H9 (cell line): ENCODE results near the gene CCDC142. TPM values are rescaled to one million over a fixed set of nuclear protein-coding genes. Genes with fewer than 3 reads are reported as not detected.

ENCODE experiments used
- DNase-seq: peaks from one replicate; pipeline ENCODE4 v3.0.0-alpha.2; 2017
- H2AFZ ChIP-seq: one replicate; pipeline ENCODE4 v1.6.1; 2013; ENCODE audit warnings: mild to moderate bottlenecking, low read length, control low read depth, moderate library complexity
- H2AK5ac ChIP-seq: 2 replicates; pipeline ENCODE4 v1.6.1; 2013; ENCODE audit warnings: low read length, control low read depth, mixed read lengths; ENCODE audit not compliant: insufficient read length
- H2BK120ac ChIP-seq: one replicate; pipeline ENCODE4 v1.6.1; 2013; ENCODE audit warnings: low read depth, mild to moderate bottlenecking, low read length, control low read depth, inconsistent platforms; ENCODE audit not compliant: poor library complexity, severe bottlenecking
- H2BK12ac ChIP-seq: 2 replicates; pipeline ENCODE4 v1.6.1; 2013; ENCODE audit warnings: low read length, control low read depth, mixed read lengths, low read depth; ENCODE audit not compliant: insufficient read length
- H2BK15ac ChIP-seq: 2 replicates; pipeline ENCODE4 v1.6.1; 2013; ENCODE audit warnings: low read depth, low read length, control low read depth
- H2BK20ac ChIP-seq: one replicate; pipeline ENCODE4 v1.6.1; 2013; ENCODE audit warnings: low read depth, mild to moderate bottlenecking, low read length, control low read depth, inconsistent platforms; ENCODE audit not compliant: poor library complexity, severe bottlenecking
- H2BK5ac ChIP-seq: 2 replicates; pipeline ENCODE4 v1.6.1; 2013; ENCODE audit warnings: low read length, control low read depth, mixed read lengths; ENCODE audit not compliant: insufficient read length
- H3K14ac ChIP-seq: 2 replicates; pipeline ENCODE4 v1.6.1; 2013; ENCODE audit warnings: low read length, control low read depth; ENCODE audit not compliant: insufficient read depth
- H3K18ac ChIP-seq: 2 replicates; pipeline ENCODE4 v1.6.1; 2013; ENCODE audit warnings: low read depth, mild to moderate bottlenecking, mixed read lengths, low read length, control low read depth; ENCODE audit not compliant: insufficient read length
- H3K23ac ChIP-seq: 2 replicates; pipeline ENCODE4 v1.6.1; 2013; ENCODE audit warnings: low read length, control low read depth, mixed read lengths, low read depth; ENCODE audit not compliant: insufficient read length
- H3K23me2 ChIP-seq: 2 replicates; pipeline ENCODE4 v1.6.1; 2013; ENCODE audit warnings: low read depth, mild to moderate bottlenecking, mixed read lengths, low read length, control low read depth; ENCODE audit not compliant: insufficient read length, poor library complexity, severe bottlenecking
- H3K27ac ChIP-seq: 2 replicates; pipeline ENCODE4 v1.5.1; 2013; ENCODE audit warnings: low read length, control low read depth, mixed read lengths, low read depth; ENCODE audit not compliant: insufficient read length
- H3K27me3 ChIP-seq: 2 replicates; pipeline ENCODE4 v1.6.1; 2013; ENCODE audit warnings: low read length, control low read depth, inconsistent platforms; ENCODE audit not compliant: insufficient read depth
- H3K4ac ChIP-seq: 2 replicates; pipeline ENCODE4 v1.6.1; 2013; ENCODE audit warnings: low read depth, mild to moderate bottlenecking, control low read depth, inconsistent platforms, low read length, moderate library complexity
- H3K4me1 ChIP-seq: 2 replicates; pipeline ENCODE4 v1.6.1; 2013; ENCODE audit warnings: low read length, control low read depth, inconsistent platforms; ENCODE audit not compliant: insufficient read depth
- H3K4me2 ChIP-seq: 2 replicates; pipeline ENCODE4 v1.6.1; 2013; ENCODE audit warnings: low read length, control low read depth, mixed read lengths; ENCODE audit not compliant: insufficient read length, insufficient read depth
- H3K56ac ChIP-seq: 2 replicates; pipeline ENCODE4 v1.6.1; 2013; ENCODE audit warnings: low read depth, mild to moderate bottlenecking, mixed read lengths, low read length, control low read depth; ENCODE audit not compliant: insufficient read length
- H3K79me1 ChIP-seq: 2 replicates; pipeline ENCODE4 v1.6.1; 2013; ENCODE audit warnings: low read depth, mild to moderate bottlenecking, moderate library complexity, low read length, control low read depth, inconsistent platforms; ENCODE audit not compliant: insufficient read depth, poor library complexity, severe bottlenecking
- H3K79me2 ChIP-seq: 2 replicates; pipeline ENCODE4 v1.6.1; 2013; ENCODE audit warnings: low read length, control low read depth, inconsistent platforms; ENCODE audit not compliant: insufficient read depth
- H3K9ac ChIP-seq: 2 replicates; pipeline ENCODE4 v1.6.1; 2013; ENCODE audit warnings: low read length, control low read depth, mixed read lengths; ENCODE audit not compliant: insufficient read length; ENCODE audit errors: extremely low read depth
- H3K9me3 ChIP-seq: one replicate; pipeline ENCODE4 v1.6.1; 2013; ENCODE audit warnings: low read depth, low read length, inconsistent platforms; ENCODE audit not compliant: control insufficient read depth
- H3T11ph ChIP-seq: one replicate; pipeline ENCODE4 v1.6.1; 2013; ENCODE audit warnings: mild to moderate bottlenecking, low read length, control low read depth, inconsistent platforms
- H4K20me1 ChIP-seq: one replicate; pipeline ENCODE4 v1.6.1; 2013; ENCODE audit not compliant: control insufficient read depth, insufficient read length, insufficient read depth
- H4K5ac ChIP-seq: 2 replicates; pipeline ENCODE4 v1.6.1; 2013; ENCODE audit warnings: low read depth, mild to moderate bottlenecking, mixed read lengths, low read length, control low read depth; ENCODE audit not compliant: insufficient read length
- H4K8ac ChIP-seq: replicated peaks from 2 replicates; pipeline ENCODE4 v1.6.1; 2013; ENCODE audit warnings: low read length, control low read depth, mixed read lengths, low read depth; ENCODE audit not compliant: insufficient read length
- H4K91ac ChIP-seq: 2 replicates; pipeline ENCODE4 v1.6.1; 2013; ENCODE audit warnings: low read depth, mild to moderate bottlenecking, moderate library complexity, mixed read lengths, low read length, control low read depth; ENCODE audit not compliant: insufficient read length
- H3K27ac Mint-ChIP-seq, 3 experiments: 2 replicates in 2 of 3; 3 replicates in 1 of 3; pipeline ENCODE4 v1.8.0; 2020 to 2021; ENCODE audit warnings: mixed read lengths in 3 of 3, mild to moderate bottlenecking in 1 of 3, moderate library complexity in 1 of 3
- H3K27me3 Mint-ChIP-seq: 2 replicates; pipeline ENCODE4 v1.8.0; 2021; ENCODE audit warnings: low read depth, mild to moderate bottlenecking, moderate library complexity, mixed read lengths
- H3K36me3 Mint-ChIP-seq, 3 experiments: 2 replicates in 2 of 3; 3 replicates in 1 of 3; pipeline ENCODE4 v1.8.0; 2020 to 2021; ENCODE audit warnings: low read depth in 3 of 3, mixed read lengths in 3 of 3; ENCODE audit not compliant: insufficient read depth in 1 of 3
- H3K4me1 Mint-ChIP-seq, 2 experiments: 2 replicates each; pipeline ENCODE4 v1.8.0; 2020; ENCODE audit warnings: mixed read lengths in 2 of 2
- H3K4me3 Mint-ChIP-seq, 2 experiments: 2 replicates in 1 of 2; 3 replicates in 1 of 2; pipeline ENCODE4 v1.8.0; 2020 to 2021; ENCODE audit warnings: mild to moderate bottlenecking in 2 of 2, mixed read lengths in 2 of 2, moderate library complexity in 1 of 2
- H3K9me3 Mint-ChIP-seq, 2 experiments: 2 replicates in 1 of 2; 3 replicates in 1 of 2; pipeline ENCODE4 v1.8.0; 2020; ENCODE audit warnings: mild to moderate bottlenecking in 2 of 2, mixed read lengths in 2 of 2, moderate library complexity in 1 of 2
- WGBS: extraction: QIAGEN DNeasy Blood & Tissue Kit; methylation state at CpG from one replicate; pipeline ENCODE4 v1.1.7; 2013; ENCODE audit warnings: missing lambda C conversion rate, low lambda C conversion rate, mixed read lengths; ENCODE audit not compliant: insufficient read length; ENCODE audit errors: extremely low coverage; 5-methylcytosine and 5-hydroxymethylcytosine counted together
- total RNA-seq: library from RNA; stranded (reverse); gene quantifications from 2 replicates; pipeline ENCODE4 v1.2.1, GENCODE V29; 2021
- TF ChIP-seq, protein P1 (sequence below): fragments of 200-600 bp; sonication (generic); conservative IDR thresholded peaks from 3 replicates; pipeline ENCODE4 v1.8.0; 2021; ENCODE audit warnings: antibody characterized with exemption, mild to moderate bottlenecking

CCDC142 gene
- total RNA-seq, 1 experiment from 2014 or later: 21.5 TPM

DNA sequence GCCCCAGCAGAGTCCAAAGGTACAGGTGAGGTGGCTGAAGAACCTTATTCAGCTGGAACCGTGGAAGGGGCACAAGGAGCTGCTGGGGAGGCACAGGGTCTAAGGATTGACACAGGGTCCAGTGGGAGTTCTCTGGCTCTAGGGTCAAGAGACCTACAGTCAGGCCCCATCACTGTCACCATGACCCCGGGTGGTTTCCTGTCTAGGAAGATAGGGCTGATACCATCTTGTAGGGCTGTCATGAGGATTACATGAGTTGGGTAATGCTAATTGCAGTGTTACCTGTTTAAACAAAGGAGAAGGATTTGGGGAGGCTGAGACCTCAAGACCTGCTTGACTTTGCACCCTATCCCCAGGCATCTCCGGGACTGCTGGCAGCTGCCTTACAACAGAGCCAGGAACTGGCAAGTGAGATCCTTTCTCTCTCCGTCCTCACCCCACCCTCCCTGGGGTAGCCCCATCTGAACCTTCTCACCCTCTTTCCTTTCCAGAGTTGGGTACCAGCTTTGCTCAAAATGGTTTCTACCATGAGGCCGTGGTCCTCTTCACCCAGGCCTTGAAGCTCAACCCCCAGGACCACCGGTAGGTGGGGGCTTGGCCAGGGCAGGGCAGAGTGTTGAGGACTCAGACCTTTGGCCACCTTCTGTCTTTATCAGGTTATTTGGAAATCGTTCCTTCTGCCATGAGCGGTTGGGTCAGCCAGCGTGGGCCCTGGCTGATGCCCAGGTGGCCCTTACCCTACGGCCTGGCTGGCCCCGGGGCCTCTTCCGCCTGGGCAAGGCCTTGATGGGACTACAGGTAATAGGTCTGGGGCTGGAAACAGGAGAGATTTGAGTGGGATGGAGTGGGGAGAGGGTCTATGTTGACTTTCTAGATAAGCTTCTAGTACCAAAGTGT is 9.1 kb upstream of the CCDC142 start:
- no peak overlapping the region for H2BK20ac ChIP-seq
- no peak overlapping the region for H2BK5ac ChIP-seq
- H2BK120ac ChIP-seq: no peak overlapping the region
- no peak overlapping the region for H3K56ac ChIP-seq
- H3K9me3 Mint-ChIP-seq: no peaks in the 10 kb centered on the region
- H4K20me1 ChIP-seq: no peaks in the 10 kb centered on the region
- no peak overlapping the region for H3K4me3 Mint-ChIP-seq
- no peak overlapping the region for H3K27ac ChIP-seq
- H3K9me3 ChIP-seq: no peaks in the 10 kb centered on the region
- no peak overlapping the region for H3K23ac ChIP-seq
- WGBS: no CpG with 5 or more reads among the region's 12 CpGs
- no peak overlapping the region for H3K27ac Mint-ChIP-seq
- no peak overlapping the region for H3K4ac ChIP-seq
- no peak overlapping the region for H4K8ac ChIP-seq
- no peak overlapping the region for H2AFZ ChIP-seq
- H3K4me1 Mint-ChIP-seq: no peaks in the 10 kb centered on the region
- no peaks in the 10 kb centered on the region for H3K4me1 ChIP-seq
- H2AK5ac ChIP-seq: no peak overlapping the region
- H4K5ac ChIP-seq: no peak overlapping the region
- no peaks in the 10 kb centered on the region for H3K23me2 ChIP-seq
- no peak overlapping the region for H3K4me2 ChIP-seq
- H2BK12ac ChIP-seq: no peak overlapping the region
- H3K14ac ChIP-seq: no peak overlapping the region
- no peaks in the 10 kb centered on the region for H3K79me1 ChIP-seq
- H3K27me3 Mint-ChIP-seq: peaks cover 26% of the 10 kb centered on the region
- no peak for DNase-seq
- no peak overlapping the region for H3K9ac ChIP-seq
- no peaks in the 10 kb centered on the region for H3K79me2 ChIP-seq
- H2BK15ac ChIP-seq: no peak overlapping the region
- H3K18ac ChIP-seq: no peak overlapping the region
- H4K91ac ChIP-seq: no peak overlapping the region
- peaks cover 12% of the 10 kb centered on the region; the same call in 1 of the 2 replicates for H3K27me3 ChIP-seq
- H3T11ph ChIP-seq: no peak overlapping the region
- H3K36me3 Mint-ChIP-seq: peaks cover 28 to 53% (median 46%) of the 10 kb centered on the region in 3 experiments
- TF ChIP-seq, protein P1, sequence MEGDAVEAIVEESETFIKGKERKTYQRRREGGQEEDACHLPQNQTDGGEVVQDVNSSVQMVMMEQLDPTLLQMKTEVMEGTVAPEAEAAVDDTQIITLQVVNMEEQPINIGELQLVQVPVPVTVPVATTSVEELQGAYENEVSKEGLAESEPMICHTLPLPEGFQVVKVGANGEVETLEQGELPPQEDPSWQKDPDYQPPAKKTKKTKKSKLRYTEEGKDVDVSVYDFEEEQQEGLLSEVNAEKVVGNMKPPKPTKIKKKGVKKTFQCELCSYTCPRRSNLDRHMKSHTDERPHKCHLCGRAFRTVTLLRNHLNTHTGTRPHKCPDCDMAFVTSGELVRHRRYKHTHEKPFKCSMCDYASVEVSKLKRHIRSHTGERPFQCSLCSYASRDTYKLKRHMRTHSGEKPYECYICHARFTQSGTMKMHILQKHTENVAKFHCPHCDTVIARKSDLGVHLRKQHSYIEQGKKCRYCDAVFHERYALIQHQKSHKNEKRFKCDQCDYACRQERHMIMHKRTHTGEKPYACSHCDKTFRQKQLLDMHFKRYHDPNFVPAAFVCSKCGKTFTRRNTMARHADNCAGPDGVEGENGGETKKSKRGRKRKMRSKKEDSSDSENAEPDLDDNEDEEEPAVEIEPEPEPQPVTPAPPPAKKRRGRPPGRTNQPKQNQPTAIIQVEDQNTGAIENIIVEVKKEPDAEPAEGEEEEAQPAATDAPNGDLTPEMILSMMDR: no peak
